ENCODE results near the gene IKBIP.
"Not testable (repeated sequence)": the region's sequence is repeated elsewhere in the genome, so short reads cannot be mapped to it uniquely, and the experiment has no call there.

IKBIP gene, protein sequence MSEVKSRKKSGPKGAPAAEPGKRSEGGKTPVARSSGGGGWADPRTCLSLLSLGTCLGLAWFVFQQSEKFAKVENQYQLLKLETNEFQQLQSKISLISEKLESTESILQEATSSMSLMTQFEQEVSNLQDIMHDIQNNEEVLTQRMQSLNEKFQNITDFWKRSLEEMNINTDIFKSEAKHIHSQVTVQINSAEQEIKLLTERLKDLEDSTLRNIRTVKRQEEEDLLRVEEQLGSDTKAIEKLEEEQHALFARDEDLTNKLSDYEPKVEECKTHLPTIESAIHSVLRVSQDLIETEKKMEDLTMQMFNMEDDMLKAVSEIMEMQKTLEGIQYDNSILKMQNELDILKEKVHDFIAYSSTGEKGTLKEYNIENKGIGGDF

DNA sequence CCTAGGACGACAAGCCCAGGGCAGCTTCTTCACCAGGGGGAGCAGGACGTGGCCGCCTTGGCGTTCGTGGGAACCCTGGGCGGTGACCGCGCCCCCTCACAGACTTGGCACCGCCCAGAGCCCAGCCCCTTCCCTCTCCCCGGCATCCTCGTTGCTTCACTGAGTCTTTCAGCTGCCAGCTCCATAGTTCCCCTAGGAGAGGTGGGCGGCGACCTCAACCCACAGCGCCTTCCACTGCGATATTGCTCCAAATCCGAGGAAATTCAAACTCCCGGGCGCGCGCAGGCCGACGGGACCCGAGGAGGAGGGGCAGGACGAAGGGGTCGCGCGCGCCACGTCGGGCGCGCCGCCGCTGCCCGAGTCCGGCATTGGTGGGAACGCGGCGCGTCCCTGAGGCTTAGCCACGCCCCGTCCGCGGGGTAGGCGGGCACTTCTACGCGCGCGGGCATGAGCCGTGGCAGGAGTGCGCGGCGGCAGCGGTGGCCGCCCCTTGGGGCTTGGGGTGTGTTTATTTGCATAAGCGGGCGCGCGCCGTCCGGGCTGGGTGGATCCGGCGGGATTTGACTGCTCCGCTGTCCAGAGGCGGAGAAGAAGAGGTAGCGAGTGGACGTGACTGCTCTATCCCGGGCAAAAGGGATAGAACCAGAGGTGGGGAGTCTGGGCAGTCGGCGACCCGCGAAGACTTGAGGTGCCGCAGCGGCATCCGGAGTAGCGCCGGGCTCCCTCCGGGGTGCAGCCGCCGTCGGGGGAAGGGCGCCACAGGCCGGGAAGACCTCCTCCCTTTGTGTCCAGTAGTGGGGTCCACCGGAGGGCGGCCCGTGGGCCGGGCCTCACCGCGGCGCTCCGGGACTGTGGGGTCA lies at the start of gene IKBIP, which contains the start of gene APAF1:
Gene IKBIP, minus strand, starts transcription at position 77 of the 860 bp plus-strand sequence. CDS start 87 bp downstream, outside the sequence.
Gene APAF1, plus strand, starts transcription at position 579 of the 860 bp plus-strand sequence. CDS start 3,070 bp downstream, outside the sequence.
- peak; percentile 88 to 95 (median 94) for DNase-seq (ENCODE audit: low read depth in 4 of 4, low spot score in 1 of 4)

DNA sequence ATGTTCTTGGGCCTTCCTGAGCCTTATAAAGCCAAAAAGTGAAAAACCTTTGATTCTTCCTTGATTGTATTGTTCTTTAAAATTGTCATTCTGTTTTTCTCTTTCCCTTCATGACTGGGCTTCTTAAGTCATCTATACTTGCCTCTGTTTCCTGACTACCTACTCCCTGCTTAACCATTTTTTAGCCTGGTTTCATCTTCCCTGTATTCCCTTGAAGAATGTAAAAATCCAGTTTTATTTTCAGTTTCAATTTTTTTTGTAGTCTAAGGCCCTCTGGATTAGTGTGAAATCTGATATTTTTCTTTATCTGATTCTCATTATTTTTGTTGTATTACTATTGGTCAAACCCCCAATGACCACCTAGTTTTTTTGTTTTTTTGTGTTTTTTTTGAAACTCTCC lies 46.8 kb upstream of the IKBIP start:
- no peak for DNase-seq (ENCODE audit: low read depth in 4 of 4, low spot score in 1 of 4)

DNA sequence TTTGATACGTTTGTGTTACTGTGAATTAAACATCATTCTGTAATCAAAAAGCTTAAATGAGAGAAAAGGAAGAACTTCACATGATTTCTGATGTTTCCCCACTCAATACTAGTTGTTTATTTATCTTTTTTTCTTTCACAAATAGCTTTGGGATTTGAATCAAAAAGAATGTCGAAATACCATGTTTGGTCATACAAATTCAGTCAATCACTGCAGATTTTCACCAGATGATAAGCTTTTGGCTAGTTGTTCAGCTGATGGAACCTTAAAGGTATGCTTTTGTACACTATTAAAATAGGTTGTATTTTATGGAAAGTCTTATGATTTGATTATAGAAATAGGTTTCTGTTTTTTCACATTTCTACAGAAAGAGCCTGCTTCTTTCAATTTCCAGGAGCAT lies 42.0 kb upstream of the IKBIP start:
- DNase-seq (ENCODE audit: low read depth in 4 of 4, low spot score in 1 of 4) = no peak

DNA sequence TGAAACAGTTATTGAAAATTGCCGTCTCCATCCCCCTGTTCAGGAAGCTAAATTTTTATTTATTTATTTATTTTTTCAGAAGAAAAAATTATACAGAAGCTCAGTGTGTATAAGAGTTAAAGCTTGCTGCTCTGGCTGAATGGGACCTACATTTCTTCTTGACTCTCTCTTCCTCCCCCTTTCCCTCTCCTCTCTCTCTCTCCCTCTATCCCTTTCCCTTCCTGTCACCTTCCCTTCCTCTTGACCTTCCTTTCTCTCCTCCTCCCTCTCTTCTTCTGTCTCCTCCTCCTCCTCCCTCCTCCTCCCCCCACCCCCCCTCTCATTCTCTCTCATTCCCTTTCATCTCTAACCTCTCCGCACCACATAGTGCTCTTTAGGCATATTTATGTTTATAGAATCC lies 39.6 kb upstream of the IKBIP start:
- no peak for DNase-seq (ENCODE audit: low read depth in 4 of 4, low spot score in 1 of 4)

DNA sequence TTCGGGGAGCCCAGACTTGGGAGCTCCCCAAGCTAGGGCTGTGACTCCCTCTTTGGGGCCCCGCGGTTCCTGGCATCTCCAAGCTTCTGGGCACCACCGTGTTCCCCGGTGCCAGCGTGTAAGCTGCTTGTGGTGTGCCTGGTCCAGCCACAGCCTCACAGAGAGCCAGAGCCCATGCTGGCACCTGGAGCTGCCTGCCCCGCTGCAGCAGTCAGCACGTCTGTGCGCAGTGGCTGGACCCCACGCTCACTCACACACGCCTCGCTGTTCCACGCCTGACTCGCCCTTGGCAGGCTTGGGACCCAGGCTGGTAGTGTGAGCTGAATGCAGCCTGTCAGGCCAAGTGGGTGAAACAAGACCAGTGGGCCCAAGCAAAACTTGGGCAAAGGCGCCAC lies 35.0 kb upstream of the IKBIP start:
- no peak for DNase-seq (ENCODE audit: low read depth in 4 of 4, low spot score in 1 of 4)

DNA sequence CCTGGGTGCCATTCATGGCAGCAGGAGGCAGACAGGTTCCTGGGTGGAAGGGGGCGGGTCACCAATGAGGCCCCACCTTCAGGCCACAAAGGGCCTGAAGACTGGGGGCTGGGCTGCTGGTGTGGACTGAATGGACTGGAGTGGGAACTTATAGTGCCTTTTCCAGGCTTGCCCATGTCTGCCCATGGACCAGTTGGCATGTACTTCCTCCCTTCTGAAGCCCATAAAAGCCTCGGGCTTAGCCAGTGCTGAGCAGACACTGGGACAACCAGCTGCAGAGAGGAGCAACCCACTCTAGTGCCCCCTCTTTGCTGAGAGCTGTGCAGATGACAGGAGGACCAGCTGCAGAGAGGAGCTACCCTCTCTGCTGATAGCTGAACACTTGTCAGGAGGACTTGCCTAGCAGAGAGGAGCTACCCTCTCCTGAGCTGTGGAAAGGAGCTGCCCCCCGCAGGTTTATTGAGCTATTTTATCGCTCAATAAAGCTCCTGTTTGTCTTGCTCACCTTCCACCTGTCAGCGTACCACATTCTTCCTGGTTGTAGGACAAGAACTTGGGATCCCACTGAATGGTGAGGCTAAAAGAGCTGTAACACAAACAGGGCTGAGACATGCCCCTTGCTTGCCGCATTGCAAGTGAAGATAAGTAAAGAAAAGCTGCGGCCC lies 34.5 kb upstream of the IKBIP start:
- no peak for DNase-seq (ENCODE audit: low read depth in 4 of 4, low spot score in 1 of 4)

DNA sequence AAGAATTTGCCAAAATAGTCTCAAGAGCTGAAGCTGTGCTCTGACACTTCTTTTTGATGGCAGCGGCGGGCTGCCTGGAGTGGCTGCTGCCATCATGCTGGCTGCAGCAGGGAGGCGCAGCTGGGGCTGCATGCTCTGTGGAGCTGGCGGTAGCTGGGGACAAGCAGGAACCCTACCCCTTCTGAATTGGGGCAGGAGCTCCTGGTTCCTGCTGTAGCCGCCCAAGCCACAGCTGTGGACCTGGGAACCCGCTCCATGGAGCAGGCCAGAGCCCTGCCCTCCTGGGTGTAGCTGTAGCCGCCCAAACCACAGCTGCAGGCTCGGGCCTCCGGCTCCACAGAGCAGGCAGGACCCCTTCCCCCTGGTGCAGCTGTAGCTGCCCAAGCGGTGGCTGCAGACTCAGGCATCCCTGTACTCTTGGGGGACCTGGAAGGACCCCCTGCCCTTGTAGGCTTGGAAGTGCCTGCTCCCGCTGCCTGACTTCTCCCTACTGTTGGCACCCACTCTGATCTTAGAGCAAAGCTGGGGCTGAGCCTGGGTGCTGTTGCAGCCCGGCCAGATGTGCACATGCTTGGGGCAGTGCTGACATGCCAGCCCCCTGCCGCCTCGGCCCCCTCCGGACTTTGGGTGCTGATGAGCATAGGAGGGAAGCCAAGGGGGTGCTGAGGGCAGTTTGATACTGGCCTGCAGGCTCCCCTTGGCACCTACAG lies 33.8 kb upstream of the IKBIP start:
- DNase-seq (ENCODE audit: low read depth in 4 of 4, low spot score in 1 of 4) = no peak

DNA sequence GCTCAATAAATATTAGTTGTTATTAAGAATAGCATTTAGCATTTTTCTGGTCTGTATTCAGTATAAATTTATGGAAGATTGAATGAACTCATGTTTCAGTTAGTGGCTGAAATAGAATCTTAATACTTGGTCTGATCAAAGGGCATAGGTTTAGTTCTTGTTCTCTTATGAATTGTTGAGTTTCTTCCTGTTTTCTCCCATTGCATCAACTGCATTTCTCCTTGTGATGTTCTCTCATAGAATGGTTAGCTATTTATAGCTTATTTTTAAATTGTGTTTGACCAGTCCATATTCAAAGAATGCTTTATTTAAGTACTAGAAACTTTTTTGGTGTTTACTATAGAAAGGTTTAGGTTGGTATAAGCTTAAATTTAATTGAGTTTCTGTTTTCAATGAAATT lies 30.3 kb upstream of the IKBIP start:
- DNase-seq (ENCODE audit: low read depth in 4 of 4, low spot score in 1 of 4) = no peak

DNA sequence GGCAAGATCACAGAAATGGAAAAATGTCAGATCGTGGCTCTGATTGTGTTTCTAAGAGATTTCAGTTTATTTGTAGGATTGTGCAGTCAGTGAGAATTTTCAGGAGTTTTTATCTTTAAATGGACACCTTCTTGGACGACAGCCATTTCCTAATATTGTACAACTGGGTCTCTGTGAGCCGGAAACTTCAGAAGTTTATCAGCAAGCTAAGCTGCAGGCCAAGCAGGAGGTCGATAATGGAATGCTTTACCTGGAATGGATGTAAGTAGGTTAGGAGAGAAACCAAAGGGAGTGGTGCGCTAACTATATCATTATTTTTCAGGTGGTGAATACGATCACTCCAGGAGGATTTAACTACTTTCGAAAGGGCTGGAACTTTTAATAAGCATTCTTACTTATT lies 26.9 kb upstream of the IKBIP start:
- DNase-seq (ENCODE audit: low read depth in 4 of 4, low spot score in 1 of 4) = no peak

DNA sequence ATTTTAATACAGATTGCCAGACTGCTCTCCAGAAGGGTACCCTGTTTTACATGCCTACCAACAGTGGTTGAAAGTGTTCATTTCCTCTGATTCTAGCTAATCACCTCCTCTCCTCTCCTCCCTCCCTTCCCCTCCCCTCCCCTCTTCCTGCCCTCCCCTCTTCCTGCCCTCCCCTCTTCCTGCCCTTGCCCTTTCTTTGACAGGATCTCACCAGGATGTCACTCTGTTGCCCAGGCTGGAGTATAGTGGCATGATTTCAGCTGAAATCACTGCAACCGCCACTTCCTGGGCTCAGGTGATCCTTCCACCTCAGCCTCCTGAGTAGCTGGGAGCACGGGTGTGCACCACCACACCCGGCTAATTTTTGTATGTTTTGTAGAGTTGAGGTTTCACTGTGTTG lies 25.2 kb upstream of the IKBIP start:
- DNase-seq (ENCODE audit: low read depth in 4 of 4, low spot score in 1 of 4) = no peak

DNA sequence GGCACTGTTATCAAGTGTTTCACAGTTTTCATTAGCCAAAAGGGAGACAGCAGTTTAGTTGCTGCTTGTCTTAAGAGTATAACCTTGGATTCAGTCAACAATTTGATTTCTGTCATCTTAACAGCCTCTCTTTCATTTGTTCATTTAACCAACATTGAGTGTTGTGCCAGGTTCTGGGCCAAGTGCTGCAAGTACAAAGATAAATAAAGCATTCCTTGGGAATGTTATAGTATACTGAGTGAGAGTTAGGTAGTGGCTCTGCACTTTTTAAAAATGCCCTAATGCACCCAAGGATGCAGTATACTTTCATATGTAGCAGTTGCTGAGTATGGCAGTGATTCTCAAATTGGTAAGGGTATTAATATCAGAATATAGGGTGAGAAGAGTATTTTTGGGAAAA lies 15.9 kb upstream of the IKBIP start:
- DNase-seq (ENCODE audit: low read depth in 4 of 4, low spot score in 1 of 4) = no peak

DNA sequence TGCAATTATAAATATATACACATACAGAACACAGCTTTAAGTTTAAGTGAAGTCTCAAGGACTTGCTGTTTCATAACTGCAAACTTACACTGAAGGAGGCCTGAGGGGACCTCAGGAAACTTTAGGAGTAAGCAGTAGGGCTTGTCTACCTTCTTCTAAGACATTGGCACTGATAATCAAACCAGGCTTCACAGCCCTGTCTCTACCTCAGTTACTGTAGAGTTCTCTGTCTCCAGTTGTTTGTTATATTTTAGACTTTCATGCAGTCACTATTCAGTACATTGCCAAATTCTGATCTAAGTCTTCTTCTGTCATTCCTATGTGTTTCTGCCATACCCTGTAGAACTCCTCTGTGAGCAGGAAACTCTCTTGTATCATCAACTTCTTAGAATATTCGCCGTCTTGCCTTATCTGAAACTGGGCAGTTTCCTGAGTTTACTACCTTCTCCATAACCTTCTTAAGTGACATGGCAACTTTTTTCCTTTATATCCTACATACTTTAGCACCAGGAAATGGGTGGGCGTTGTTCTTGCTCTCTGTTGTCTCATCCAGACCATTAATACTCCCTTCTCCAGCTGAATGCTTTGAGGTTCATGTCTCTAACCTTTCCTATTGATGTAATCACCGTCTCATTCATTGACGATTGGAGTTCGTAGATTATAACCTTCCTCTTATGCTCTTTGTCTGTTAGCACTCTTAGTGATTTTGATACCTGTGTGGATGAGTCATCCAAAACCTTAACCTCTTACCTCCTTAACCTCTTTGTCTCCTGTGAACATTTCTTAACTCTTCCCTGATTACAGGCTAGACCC lies 11.9 kb upstream of the IKBIP start:
- no peak for DNase-seq (ENCODE audit: low read depth in 4 of 4, low spot score in 1 of 4)

DNA sequence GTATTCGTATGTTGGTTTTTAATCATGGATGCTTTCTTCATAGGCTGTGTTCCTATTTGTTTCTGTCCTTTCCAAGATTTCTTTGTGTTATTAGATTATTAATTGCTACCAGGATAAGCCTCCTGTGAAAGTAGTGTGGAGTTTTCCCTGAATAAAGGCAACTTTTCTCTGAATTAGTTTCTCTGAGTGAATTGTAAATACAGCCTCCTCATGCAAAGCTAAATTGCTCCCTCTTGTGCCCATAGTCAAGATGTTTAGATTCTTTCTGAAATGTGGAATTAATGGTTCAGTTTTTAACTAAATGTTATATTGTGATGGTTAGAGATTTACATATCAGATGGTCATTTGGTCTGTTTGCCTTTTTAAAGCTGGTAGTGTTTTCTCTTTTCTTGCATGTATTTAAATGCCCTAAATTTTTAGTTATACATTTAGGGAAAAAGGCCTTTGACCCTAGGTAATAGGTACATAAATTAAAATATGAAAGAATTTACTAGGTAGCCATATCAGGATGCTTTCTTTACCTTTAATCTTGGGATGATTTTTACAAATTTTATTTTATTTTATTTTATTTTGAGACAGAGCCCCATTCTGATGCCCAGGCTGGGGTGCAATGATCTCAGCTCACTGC lies 9.4 kb upstream of the IKBIP start:
- DNase-seq (ENCODE audit: low read depth in 4 of 4, low spot score in 1 of 4) = no peak

DNA sequence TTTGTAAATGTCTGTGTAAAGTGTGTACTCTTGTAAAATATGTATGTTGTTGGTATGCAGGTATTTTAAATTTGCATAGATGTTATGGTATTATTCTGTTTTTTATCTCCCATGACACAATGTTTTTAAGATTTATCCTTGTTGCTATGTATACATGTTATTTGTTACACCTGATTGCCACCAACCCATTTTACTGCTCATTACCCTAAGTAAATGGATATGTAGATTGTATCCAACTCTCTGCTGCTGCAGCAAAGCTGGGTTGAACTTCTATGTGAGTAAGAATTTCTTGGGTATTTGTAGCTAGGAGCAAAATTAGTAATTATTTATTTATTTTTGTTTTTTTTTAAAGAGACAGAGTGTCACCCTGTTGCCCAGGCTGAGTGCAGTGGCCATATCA lies 6.7 kb upstream of the IKBIP start:
- no peak for DNase-seq (ENCODE audit: low read depth in 4 of 4, low spot score in 1 of 4)

DNA sequence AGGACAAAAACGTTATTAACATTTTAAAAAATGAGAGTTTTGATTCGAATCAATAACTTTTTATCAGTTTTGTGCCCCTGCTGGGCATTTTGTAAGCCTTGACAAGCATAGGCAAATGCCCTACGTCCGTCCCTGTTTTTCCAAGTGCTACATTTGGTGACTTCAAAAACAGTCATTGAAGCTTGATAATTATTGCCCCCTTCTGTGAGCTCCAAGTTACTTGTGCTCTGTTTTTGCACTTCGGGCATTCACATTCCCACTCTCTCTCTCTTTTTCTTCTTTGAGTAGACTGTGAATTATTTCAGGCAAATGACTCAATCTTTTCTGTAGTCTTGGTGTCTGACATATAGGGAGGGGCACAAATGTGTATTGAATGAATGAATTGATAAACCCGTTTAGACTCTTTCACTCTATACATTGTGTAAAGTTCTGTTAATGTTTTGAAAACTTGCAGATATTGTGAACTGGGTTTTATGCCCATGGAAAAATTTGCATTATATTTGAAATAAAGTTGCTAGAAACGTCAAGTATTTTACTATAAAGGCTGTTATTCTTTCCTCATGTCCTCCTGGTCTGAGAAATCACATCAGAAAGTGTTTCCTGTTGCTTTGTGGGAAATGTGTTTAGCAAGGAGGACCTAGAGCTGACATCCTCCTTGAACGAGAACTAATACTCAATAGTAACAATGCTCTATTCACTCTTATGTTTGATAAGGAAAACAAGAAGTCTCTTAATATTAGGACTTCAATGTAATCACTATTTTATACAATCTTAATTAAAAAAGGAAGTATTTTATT lies 1.9 kb upstream of the IKBIP start:
- no peak for DNase-seq (ENCODE audit: low read depth in 4 of 4, low spot score in 1 of 4)

DNA sequence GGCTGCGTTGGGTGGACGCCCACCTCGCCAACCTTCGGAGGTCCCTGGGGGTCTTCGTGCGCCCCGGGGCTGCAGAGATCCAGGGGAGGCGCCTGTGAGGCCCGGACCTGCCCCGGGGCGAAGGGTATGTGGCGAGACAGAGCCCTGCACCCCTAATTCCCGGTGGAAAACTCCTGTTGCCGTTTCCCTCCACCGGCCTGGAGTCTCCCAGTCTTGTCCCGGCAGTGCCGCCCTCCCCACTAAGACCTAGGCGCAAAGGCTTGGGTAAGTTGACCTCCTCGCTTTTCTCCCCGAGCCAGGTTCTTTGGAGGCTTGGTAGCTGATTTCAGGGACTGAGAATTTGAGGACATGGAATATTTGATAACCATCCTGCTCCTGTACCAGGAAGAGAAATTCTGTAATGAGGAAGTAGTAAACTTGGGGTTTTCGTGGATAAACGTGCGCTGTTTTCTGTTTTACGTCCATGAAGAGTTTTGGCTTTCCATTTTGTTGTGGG lies 1.0 kb upstream of the IKBIP start:
- no peak for DNase-seq (ENCODE audit: low read depth in 4 of 4, low spot score in 1 of 4)

DNA sequence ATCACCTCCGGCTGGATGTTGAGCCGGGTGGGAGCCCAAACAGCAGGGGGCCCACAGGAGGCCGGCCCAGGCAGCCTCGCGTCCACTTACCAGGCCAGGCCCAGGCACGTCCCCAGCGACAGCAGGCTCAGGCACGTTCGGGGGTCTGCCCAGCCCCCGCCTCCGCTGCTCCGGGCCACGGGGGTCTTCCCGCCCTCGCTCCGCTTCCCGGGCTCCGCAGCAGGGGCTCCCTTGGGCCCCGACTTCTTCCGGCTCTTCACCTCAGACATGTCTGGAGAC lies 216 bp downstream of the IKBIP start:
- DNase-seq (ENCODE audit: low read depth in 4 of 4, low spot score in 1 of 4) = no peak

DNA sequence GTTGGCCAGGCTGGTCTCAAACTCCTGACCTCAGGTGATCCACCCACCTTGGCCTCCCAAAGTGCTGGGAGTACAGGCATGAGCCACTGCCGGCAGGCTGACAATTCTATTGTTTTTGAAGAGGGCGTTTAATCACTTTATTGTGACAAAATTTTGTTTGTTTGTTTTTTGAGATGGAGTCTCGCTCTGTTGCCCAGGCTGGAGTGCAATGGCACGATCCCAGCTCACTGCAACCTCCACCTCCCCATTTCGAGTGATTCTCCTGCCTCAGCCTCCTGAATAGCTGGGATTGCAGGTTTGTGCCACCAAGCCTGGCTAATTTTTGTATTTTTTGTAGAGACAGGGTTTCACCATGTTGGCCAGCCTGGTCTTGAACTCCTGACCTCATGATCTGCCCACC lies 1.8 kb downstream of the IKBIP start:
- DNase-seq (ENCODE audit: low read depth in 4 of 4, low spot score in 1 of 4) = not testable (repeated sequence)

DNA sequence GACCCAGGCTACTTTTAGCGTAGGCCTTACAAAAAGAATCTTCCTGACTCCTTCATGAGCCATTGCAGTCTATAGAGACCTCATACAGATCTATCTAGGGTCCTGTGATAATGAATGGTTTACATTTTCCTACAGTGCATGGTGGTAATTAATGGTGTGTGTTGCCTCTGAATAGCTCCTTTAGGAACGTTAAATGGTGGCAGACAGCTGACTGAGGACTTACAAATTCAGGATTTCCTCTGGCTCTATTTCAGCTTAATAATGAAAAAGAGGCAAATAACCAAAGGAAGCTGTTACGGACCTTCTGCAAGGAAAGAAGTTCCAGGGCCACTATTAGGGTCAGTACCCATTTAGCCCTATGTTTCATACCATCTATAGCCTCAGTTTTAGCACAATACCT lies 5.1 kb downstream of the IKBIP start:
- DNase-seq (ENCODE audit: low read depth in 4 of 4, low spot score in 1 of 4) = no peak
